AG04450 (cell line): ENCODE measurements around the gene SLC34A1. TPM values are rescaled to one million over a fixed set of nuclear protein-coding genes. Genes with fewer than 3 reads are reported as not detected.

Experiments used
- CTCF ChIA-PET: fragments of 300-600, 350-600 bp; formaldehyde crosslinking; extraction: SDS; loops from one replicate; lab custom pipeline; 2022; ENCODE audit warnings: antibody characterized with exemption, inconsistent platforms; lab: Charles Lee
- POLR2A ChIA-PET: fragments of 350-600 bp; formaldehyde crosslinking; extraction: SDS; loops from one replicate; lab custom pipeline; 2021; ENCODE audit warnings: antibody characterized with exemption, inconsistent platforms; lab: Yijun Ruan, JAX
- DNase-seq: peaks from one replicate; pipeline ENCODE4 v3.0.0-alpha.2; 2011; ENCODE audit warnings: low read depth, low spot score
- H3K27ac ChIP-seq: one replicate; pipeline ENCODE4 v1.5.1; 2012; ENCODE audit warnings: low read depth, low read length, control low read depth
- H3K27me3 ChIP-seq: one replicate; pipeline ENCODE4 v1.6.0; 2012; ENCODE audit warnings: low read length; ENCODE audit not compliant: control insufficient read depth, insufficient read depth
- H3K4me3 ChIP-seq: 2 replicates; pipeline ENCODE4 v1.5.1; 2011; ENCODE audit warnings: mild to moderate bottlenecking, low read depth, low read length, control low read depth
- H3K9me3 ChIP-seq: 2 replicates; pipeline ENCODE4 v1.5.1; 2012; ENCODE audit warnings: low read length; ENCODE audit not compliant: control insufficient read depth, insufficient read depth
- CTCF ChIP-seq: IDR thresholded peaks from 2 replicates; pipeline ENCODE4 v1.5.1; 2011; ENCODE audit warnings: low read depth, low read length, control low read depth, inconsistent platforms
- polyA plus RNA-seq: library from polyadenylated mRNA; depleted of rRNA; stranded (reverse); fragments of >200 nt; gene quantifications from 2 replicates; pipeline ENCODE4 v1.2.3, GENCODE V29; 2011

The SLC34A1 gene
- polyA plus RNA-seq, 1 experiment = not detected

GRCh38 chr5:177371120-177372033 is 12.9 kb upstream of the SLC34A1 start:
- no peaks in the 10 kb centered on the region for H3K27me3 ChIP-seq
- H3K9me3 ChIP-seq = peaks cover 4% of the 10 kb centered on the region; the same call in 1 of the 2 replicates
- TF ChIP-seq CTCF = no peak
- no peak overlapping the region for H3K27ac ChIP-seq
- POLR2A ChIA-PET = interaction anchor here (0.7 to 1.4 kb wide), 6 partner anchors 8 to 724 kb away, joined by 3 to 12 read pairs (median 4); partner anchors contain the start of genes GRK6, PDLIM7 and TSPAN17
- DNase-seq = no peak
- peak overlapping the region; percentile 65 for H3K4me3 ChIP-seq
- CTCF ChIA-PET = interaction anchor here (0.7 to 5.6 kb wide), 25 partner anchors 8 to 301 kb away, joined by 3 to 61 read pairs (median 6); partner anchors contain the start of gene LMAN2

GRCh38 chr5:177372034-177372896 is 12.0 kb upstream of the SLC34A1 start:
- POLR2A ChIA-PET = interaction anchor here (0.8 kb wide), 1 partner anchor 54 kb away, joined by 5 read pairs; no protein-coding TSS in a partner anchor
- no peak overlapping the region for H3K27ac ChIP-seq
- peaks cover 4% of the 10 kb centered on the region; the same call in 1 of the 2 replicates for H3K9me3 ChIP-seq
- DNase-seq = no peak
- no peak overlapping the region for H3K4me3 ChIP-seq
- CTCF ChIA-PET = interaction anchor here (1.1 to 5.6 kb wide), 6 partner anchors 11 to 258 kb away, joined by 3 to 61 read pairs (median 6); no protein-coding TSS in a partner anchor
- TF ChIP-seq CTCF = no peak
- H3K27me3 ChIP-seq = no peaks in the 10 kb centered on the region

GRCh38 chr5:177372910-177373309 is 11.3 kb upstream of the SLC34A1 start:
- Histone ChIP-seq H3K9me3 (no peaks in the 10 kb centered on the region), H3K27me3 (no peaks in the 10 kb centered on the region), H3K4me3 (no peak overlapping the region), H3K27ac (no peak overlapping the region)
- CTCF ChIA-PET = interaction anchor here (1.1 to 5.6 kb wide), 4 partner anchors 16 to 259 kb away, joined by 3 to 61 read pairs (median 4); no protein-coding TSS in a partner anchor
- POLR2A ChIA-PET = interaction anchor here (0.8 kb wide), 1 partner anchor 53 kb away, joined by 5 read pairs; no protein-coding TSS in a partner anchor
- TF ChIP-seq CTCF = no peak
- no peak for DNase-seq

GRCh38 chr5:177373806-177374205 is 10.4 kb upstream of the SLC34A1 start:
- Histone ChIP-seq H3K27ac (no peak overlapping the region), H3K9me3 (no peaks in the 10 kb centered on the region), H3K27me3 (no peaks in the 10 kb centered on the region), H3K4me3 (no peak overlapping the region)
- no peak for TF ChIP-seq CTCF
- ChIA-PET CTCF (interaction anchor here (5.6 kb wide), 1 partner anchor 15 kb away, joined by 61 read pairs; no protein-coding TSS in a partner anchor), POLR2A (no interaction called here)
- no peak for DNase-seq
